NOMO-1 treated with DMSO at 0.1 percent for 48 hours (cell line): ENCODE data around the gene GBP3.
"Not testable (repeated sequence)": the region's sequence is repeated elsewhere in the genome, so short reads cannot be mapped to it uniquely, and the experiment has no call there.

Experiments
- DNase-seq: peaks from one replicate; lab custom pipeline; 2025; ENCODE audit not compliant: unreplicated experiment; lab: John Stamatoyannopoulos, UW

Gene GBP3

DNA sequence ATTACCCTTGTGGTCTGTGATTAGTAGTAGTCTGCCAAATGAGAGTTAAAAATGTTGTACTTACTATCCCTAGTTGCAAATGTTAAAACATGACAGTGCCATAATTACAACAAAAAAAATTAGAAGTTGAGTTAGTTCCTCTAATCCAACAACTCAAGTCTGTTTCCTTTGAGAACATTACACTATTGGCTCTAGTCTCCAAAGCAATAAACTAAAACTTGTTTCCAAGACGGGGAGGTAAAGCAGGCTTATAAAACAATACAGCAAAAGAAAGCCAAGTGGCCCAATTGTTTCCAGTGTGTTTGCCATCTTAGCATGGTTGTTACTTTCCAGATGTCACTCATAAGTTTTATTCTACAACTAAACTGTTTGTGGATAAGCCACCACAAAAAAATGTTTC is 41.8 kb downstream of the GBP3 start:
- DNase-seq: peak; percentile 21

- DNase-seq: no peak
Observed at GRCh38 chr1:88979749-88980116, 42.9 kb downstream of the GBP3 start.

GRCh38 chr1:88979054-88979748 is 43.5 kb downstream of the GBP3 start:
- DNase-seq: no peak

DNA sequence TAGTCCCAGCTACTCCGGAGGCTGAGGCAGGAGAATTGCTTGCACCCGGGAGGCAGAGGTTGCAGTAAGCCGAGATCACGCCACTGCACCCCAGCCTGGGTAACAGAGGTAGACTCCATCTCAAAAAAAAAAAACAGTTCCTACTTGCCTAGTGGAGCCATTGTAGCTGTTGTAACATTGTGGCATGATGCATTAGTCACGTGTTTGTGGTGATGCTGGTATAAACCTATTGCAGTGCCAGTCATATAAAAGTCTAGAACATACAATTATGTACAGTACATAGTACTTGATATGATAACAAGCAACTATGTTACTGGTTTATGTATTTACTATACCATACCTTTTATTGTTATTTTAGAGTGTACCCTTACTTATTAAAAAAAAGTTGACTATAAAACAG is 46.4 kb downstream of the GBP3 start:
- no peak for DNase-seq

GRCh38 chr1:88974616-88975172 is 48.0 kb downstream of the GBP3 start:
- DNase-seq: not testable (repeated sequence)

DNA sequence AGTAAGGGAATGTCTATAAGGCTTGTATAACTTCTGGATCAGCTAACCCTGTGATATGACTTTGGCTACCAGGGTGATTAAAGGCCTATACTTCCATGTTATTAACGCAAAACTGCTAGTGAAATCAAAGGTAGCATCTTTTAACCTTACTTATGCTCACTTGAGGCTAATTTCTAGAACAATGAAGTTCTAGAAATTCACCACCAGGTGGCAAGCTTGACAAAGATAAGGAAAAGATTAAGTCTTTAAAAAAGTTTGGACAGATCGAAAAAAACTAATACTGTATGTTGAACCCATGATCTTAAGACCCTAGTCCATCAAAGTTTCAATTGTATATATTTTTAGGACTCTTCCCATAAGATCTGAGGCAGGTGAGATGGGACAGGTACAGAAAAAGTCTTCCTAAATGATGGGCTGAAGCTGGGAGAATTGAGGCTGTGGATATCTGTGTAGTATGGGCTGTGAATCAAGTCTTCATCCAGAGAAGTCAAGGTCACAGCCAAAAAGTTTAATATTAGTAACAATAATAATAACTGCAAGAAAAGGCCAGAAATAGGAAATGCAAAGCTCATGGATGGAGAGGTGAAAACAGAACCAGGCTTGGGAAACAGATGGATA is 49.0 kb downstream of the GBP3 start:
- DNase-seq: peak; percentile 54

- DNase-seq: no peak
Observed at GRCh38 chr1:88961647-88962275, 60.9 kb downstream of the GBP3 start.

- no peak for DNase-seq
Observed at GRCh38 chr1:88961081-88961480, 61.6 kb downstream of the GBP3 start.
